ENCODE results near the gene CAB39L. TPM values are rescaled to one million over a fixed set of nuclear protein-coding genes. Genes with fewer than 3 reads are reported as not detected.
A peak's percentile ranks its signal among the peaks of the same experiment; 100 is the strongest.

Gene CAB39L
- total RNA-seq, 2 experiments from 2014 or later, result 9.6 to 28.6 TPM

GRCh38 chr13:49302222-49302621 is 141.6 kb downstream of the CAB39L start:
- Histone ChIP-seq H3K4me1 (ENCODE audit: insufficient read depth, low read length, poor library complexity, severe bottlenecking) (peaks cover 51% of the 10 kb centered on the region), H3K36me3 (ENCODE audit: insufficient read depth, low read length) (peaks cover 2% of the 10 kb centered on the region; the same call in 1 of the 2 replicates), H3K4me3 (ENCODE audit: low read depth, low read length, poor library complexity, severe bottlenecking) (no peak overlapping the region), H4K20me1 (ENCODE audit: insufficient read depth, low read length) (no peaks in the 10 kb centered on the region), H3K4me2 (ENCODE audit: low read length) (peak overlapping the region; percentile 53), H3K9me2 (ENCODE audit: insufficient read depth, low read length) (no peaks in the 10 kb centered on the region), H3K9me3 (ENCODE audit: low read length) (no peaks in the 10 kb centered on the region), H3K79me2 (ENCODE audit: insufficient read depth, low read depth, low read length) (no peaks in the 10 kb centered on the region), H3K27ac (ENCODE audit: low read depth, low read length, poor library complexity, severe bottlenecking) (peak overlapping the region; percentile 5), H2AFZ (ENCODE audit: low read length) (no peak overlapping the region; the same call in 1 of the 2 replicates)
- TF ChIP-seq CTCF (conservative IDR thresholded peaks at IDR 0.05; ENCODE audit: low read length) (no peak), EZH2phosphoT487 (IDR thresholded peaks at IDR 0.05; ENCODE audit: borderline replicate concordance, low read depth, low read length) (no peak)
- CTCF ChIA-PET (ENCODE audit: unreplicated experiment), result no interaction called here
- no peak for DNase-seq (ENCODE audit: low spot score)
- intact Hi-C loops (cut with micrococcal nuclease; ENCODE audit: unreplicated experiment), result loop anchor here (1.0 to 5.0 kb wide), 2 partner anchors 93 to 490 kb away; partner anchors contain the start of gene KPNA3
- POLR2A ChIA-PET, result interaction anchor here (0.6 to 1.2 kb wide), 7 partner anchors 47 to 318 kb away, joined by 3 to 6 read pairs (median 3); no protein-coding TSS in a partner anchor
- no TSS peak for BruUV-seq (replicated peaks)

- peak overlapping the region; percentile 94 for H2AFZ ChIP-seq (ENCODE audit: low read length)
- H3K4me2 ChIP-seq (ENCODE audit: low read length), result peak overlapping the region; percentile 53
- peak overlapping the region; percentile 39 for H3K4me3 ChIP-seq (ENCODE audit: low read depth, low read length, poor library complexity, severe bottlenecking)
- BruUV-seq (replicated peaks), result no TSS peak
- POLR2A ChIA-PET, result interaction anchor here (0.7 to 1.1 kb wide), 6 partner anchors 11 to 319 kb away, joined by 3 to 5 read pairs (median 3); partner anchors contain the start of genes CAB39L and SETDB2
- no peaks in the 10 kb centered on the region for H3K9me2 ChIP-seq (ENCODE audit: insufficient read depth, low read length)
- no peaks in the 10 kb centered on the region for H3K79me2 ChIP-seq (ENCODE audit: insufficient read depth, low read depth, low read length)
- no peak overlapping the region for H3K27ac ChIP-seq (ENCODE audit: low read depth, low read length, poor library complexity, severe bottlenecking)
- DNase-seq (ENCODE audit: low spot score), result peak; percentile 90
- H4K20me1 ChIP-seq (ENCODE audit: insufficient read depth, low read length), result no peaks in the 10 kb centered on the region
- H3K9me3 ChIP-seq (ENCODE audit: low read length), result no peaks in the 10 kb centered on the region
- H3K4me1 ChIP-seq (ENCODE audit: insufficient read depth, low read length, poor library complexity, severe bottlenecking), result peaks cover 44% of the 10 kb centered on the region
- intact Hi-C loops (cut with micrococcal nuclease; ENCODE audit: unreplicated experiment), result loop anchor here (1.0 to 5.0 kb wide), 9 partner anchors 72 to 547 kb away; partner anchors contain the start of genes CAB39L, KPNA3, PHF11 and SETDB2
- TF ChIP-seq EZH2phosphoT487 (IDR thresholded peaks at IDR 0.05; ENCODE audit: borderline replicate concordance, low read depth, low read length) (no peak), CTCF (conservative IDR thresholded peaks at IDR 0.05; ENCODE audit: low read length) (peak; percentile 98)
- CTCF ChIA-PET (ENCODE audit: unreplicated experiment), result no interaction called here
- no peaks in the 10 kb centered on the region for H3K36me3 ChIP-seq (ENCODE audit: insufficient read depth, low read length)
These were observed 142.9 kb downstream of the CAB39L start for GRCh38 chr13:49300739-49301589.
